BLaER1 treated with 17β-estradiol and CSF1 and Interleukin-3, amounts not matched to agents 10 nM and 100 nM (cell line): ENCODE data around the gene PRKAB1.
"Not testable (repeated sequence)": the region's sequence is repeated elsewhere in the genome, so short reads cannot be mapped to it uniquely, and the experiment has no call there.

Experiments
- H3K27ac ChIP-seq, 11 experiments: shearing (Covaris generic); formaldehyde crosslinking; 2 replicates each; pipeline ENCODE4 v1.8.1; 2022
- H3K27me3 ChIP-seq, 11 experiments: shearing (Covaris generic); formaldehyde crosslinking; 2 replicates each; pipeline ENCODE4 v1.8.1; 2022
- H3K36me3 ChIP-seq, 11 experiments: shearing (Covaris generic); formaldehyde crosslinking; 2 replicates each; pipeline ENCODE4 v1.8.1; 2022
- H3K4me1 ChIP-seq, 10 experiments: shearing (Covaris generic); formaldehyde crosslinking; 2 replicates each; pipeline ENCODE4 v1.8.1; 2022
- H3K4me2 ChIP-seq, 11 experiments: shearing (Covaris generic); formaldehyde crosslinking; 2 replicates each; pipeline ENCODE4 v1.8.1; 2022
- H3K4me3 ChIP-seq, 10 experiments: shearing (Covaris generic); formaldehyde crosslinking; 2 replicates each; pipeline ENCODE4 v1.8.1; 2022
- H3K9ac ChIP-seq, 11 experiments: shearing (Covaris generic); formaldehyde crosslinking; 2 replicates each; pipeline ENCODE4 v1.8.1; 2022
- H3K9me3 ChIP-seq, 11 experiments: shearing (Covaris generic); formaldehyde crosslinking; replicated peaks in 1 of 11; 2 replicates each; pipeline ENCODE4 v1.8.1; 2022
- H4K20me1 ChIP-seq, 11 experiments: shearing (Covaris generic); formaldehyde crosslinking; 2 replicates each; pipeline ENCODE4 v1.8.1; 2022
- Cebpa-rat ChIP-seq, 11 experiments: shearing (Covaris generic); IDR thresholded peaks; 2 replicates each; pipeline ENCODE4 v1.8.1; 2022

The PRKAB1 gene

GRCh38 chr12:119630962-119631550, 36.9 kb upstream of the PRKAB1 start:
- H3K4me2 ChIP-seq = no peak overlapping the region
- no peak overlapping the region for H3K9ac ChIP-seq
- H3K27me3 ChIP-seq = no peaks in the 10 kb centered on the region
- H3K36me3 ChIP-seq = no peaks in the 10 kb centered on the region
- no peak overlapping the region for H3K4me3 ChIP-seq
- H3K4me1 ChIP-seq = no peaks in the 10 kb centered on the region
- H3K9me3 ChIP-seq = no peaks in the 10 kb centered on the region
- no peak for TF ChIP-seq Cebpa-rat (IDR thresholded peaks at IDR 0.05)
- H4K20me1 ChIP-seq = no peaks in the 10 kb centered on the region
- no peak overlapping the region for H3K27ac ChIP-seq

- no peaks in the 10 kb centered on the region for H3K9me3 ChIP-seq
- no peak overlapping the region for H3K4me3 ChIP-seq
- H3K4me2 ChIP-seq = no peak overlapping the region
- no peaks in the 10 kb centered on the region for H3K4me1 ChIP-seq
- H3K27me3 ChIP-seq = no peaks in the 10 kb centered on the region
- H3K9ac ChIP-seq = no peak overlapping the region
- H4K20me1 ChIP-seq = no peaks in the 10 kb centered on the region
- H3K27ac ChIP-seq = no peak overlapping the region
- H3K36me3 ChIP-seq = no peaks in the 10 kb centered on the region
- no peak for TF ChIP-seq Cebpa-rat (IDR thresholded peaks at IDR 0.05)
Measured at GRCh38 chr12:119631930-119632678, 35.8 kb upstream of the PRKAB1 start.

- no peak overlapping the region for H3K27ac ChIP-seq
- H3K9ac ChIP-seq = no peak overlapping the region
- H3K36me3 ChIP-seq = no peaks in the 10 kb centered on the region
- no peaks in the 10 kb centered on the region for H4K20me1 ChIP-seq
- H3K9me3 ChIP-seq = no peaks in the 10 kb centered on the region
- no peak overlapping the region for H3K4me2 ChIP-seq
- no peak overlapping the region for H3K4me3 ChIP-seq
- H3K4me1 ChIP-seq = no peaks in the 10 kb centered on the region
- TF ChIP-seq Cebpa-rat (IDR thresholded peaks at IDR 0.05) = no peak
- H3K27me3 ChIP-seq = no peaks in the 10 kb centered on the region
Measured at GRCh38 chr12:119634743-119635142, 33.2 kb upstream of the PRKAB1 start.

GRCh38 chr12:119642986-119643385, 24.9 kb upstream of the PRKAB1 start:
- H3K36me3 ChIP-seq = no peaks in the 10 kb centered on the region
- no peak for TF ChIP-seq Cebpa-rat (IDR thresholded peaks at IDR 0.05)
- H3K9me3 ChIP-seq = peaks cover 0 to 9% (median 0%) of the 10 kb centered on the region in 11 experiments; a peak in 1 of 22 replicates
- no peaks in the 10 kb centered on the region for H4K20me1 ChIP-seq
- H3K9ac ChIP-seq = no peak overlapping the region
- H3K27me3 ChIP-seq = no peaks in the 10 kb centered on the region
- no peaks in the 10 kb centered on the region for H3K4me1 ChIP-seq
- no peak overlapping the region for H3K4me3 ChIP-seq
- H3K4me2 ChIP-seq = no peak overlapping the region
- no peak overlapping the region for H3K27ac ChIP-seq

- H3K9ac ChIP-seq = no peak overlapping the region
- no peak overlapping the region for H3K27ac ChIP-seq
Measured at GRCh38 chr12:119644930-119645329, 23.0 kb upstream of the PRKAB1 start.

GRCh38 chr12:119645535-119646059, 22.3 kb upstream of the PRKAB1 start:
- H3K27ac ChIP-seq = no peak overlapping the region
- H4K20me1 ChIP-seq = no peaks in the 10 kb centered on the region
- H3K9me3 ChIP-seq = peaks cover 0 to 9% (median 0%) of the 10 kb centered on the region in 11 experiments; a peak in 2 of 22 replicates
- no peaks in the 10 kb centered on the region for H3K27me3 ChIP-seq
- no peaks in the 10 kb centered on the region for H3K36me3 ChIP-seq
- H3K9ac ChIP-seq = no peak overlapping the region
- H3K4me1 ChIP-seq = no peaks in the 10 kb centered on the region
- no peak for TF ChIP-seq Cebpa-rat (IDR thresholded peaks at IDR 0.05)
- no peak overlapping the region for H3K4me3 ChIP-seq
- no peak overlapping the region for H3K4me2 ChIP-seq

More at GRCh38 chr12:119644930-119645329, 23.0 kb upstream of the PRKAB1 start:
- Histone ChIP-seq H3K27me3 (no peaks in the 10 kb centered on the region), H3K4me2 (no peak overlapping the region), H4K20me1 (no peaks in the 10 kb centered on the region), H3K4me1 (no peaks in the 10 kb centered on the region), H3K9me3 (peaks cover 0 to 9% (median 0%) of the 10 kb centered on the region in 11 experiments; a peak in 1 of 22 replicates), H3K36me3 (no peaks in the 10 kb centered on the region), H3K4me3 (no peak overlapping the region)
- no peak for TF ChIP-seq Cebpa-rat (IDR thresholded peaks at IDR 0.05)

GRCh38 chr12:119649202-119649808, 18.6 kb upstream of the PRKAB1 start:
- H3K27me3 ChIP-seq = no peaks in the 10 kb centered on the region
- no peak for TF ChIP-seq Cebpa-rat (IDR thresholded peaks at IDR 0.05)

GRCh38 chr12:119652665-119653064, 15.3 kb upstream of the PRKAB1 start:
- no peak overlapping the region for H3K4me3 ChIP-seq
- H3K9ac ChIP-seq = no peak overlapping the region
- H3K36me3 ChIP-seq = no peaks in the 10 kb centered on the region
- TF ChIP-seq Cebpa-rat (IDR thresholded peaks at IDR 0.05) = no peak
- no peaks in the 10 kb centered on the region for H3K27me3 ChIP-seq
- H3K4me2 ChIP-seq = no peak overlapping the region
- H3K4me1 ChIP-seq = no peaks in the 10 kb centered on the region
- no peaks in the 10 kb centered on the region for H4K20me1 ChIP-seq
- H3K27ac ChIP-seq = no peak overlapping the region
- peaks cover 24 to 51% (median 39%) of the 10 kb centered on the region in 11 experiments for H3K9me3 ChIP-seq

More at GRCh38 chr12:119649202-119649808, 18.6 kb upstream of the PRKAB1 start:
- Histone ChIP-seq H3K4me3 (no peak overlapping the region), H3K9me3 (peaks cover 24 to 39% (median 31%) of the 10 kb centered on the region in 11 experiments), H3K36me3 (no peaks in the 10 kb centered on the region), H3K4me2 (no peak overlapping the region), H3K4me1 (no peaks in the 10 kb centered on the region), H3K9ac (no peak overlapping the region), H3K27ac (no peak overlapping the region), H4K20me1 (no peaks in the 10 kb centered on the region)

- not testable (repeated sequence) for H3K27ac ChIP-seq, H3K4me3 ChIP-seq, H3K4me2 ChIP-seq, H3K36me3 ChIP-seq, H4K20me1 ChIP-seq, H3K27me3 ChIP-seq, H3K9ac ChIP-seq, H3K4me1 ChIP-seq
- peaks cover 21 to 36% (median 32%) of the 10 kb centered on the region in 11 experiments for H3K9me3 ChIP-seq
Measured at GRCh38 chr12:119657001-119657400, 10.9 kb upstream of the PRKAB1 start.

GRCh38 chr12:119658166-119658565, 9.8 kb upstream of the PRKAB1 start:
- H3K27ac ChIP-seq, H3K4me1 ChIP-seq, H3K27me3 ChIP-seq, H3K4me2 ChIP-seq, H3K36me3 ChIP-seq, H3K4me3 ChIP-seq, H3K9ac ChIP-seq, H4K20me1 ChIP-seq: not testable (repeated sequence)
- H3K9me3 ChIP-seq = peaks cover 9 to 25% (median 20%) of the 10 kb centered on the region in 11 experiments
